ENCODE measurements around the gene BMPR1B.

The BMPR1B gene

DNA sequence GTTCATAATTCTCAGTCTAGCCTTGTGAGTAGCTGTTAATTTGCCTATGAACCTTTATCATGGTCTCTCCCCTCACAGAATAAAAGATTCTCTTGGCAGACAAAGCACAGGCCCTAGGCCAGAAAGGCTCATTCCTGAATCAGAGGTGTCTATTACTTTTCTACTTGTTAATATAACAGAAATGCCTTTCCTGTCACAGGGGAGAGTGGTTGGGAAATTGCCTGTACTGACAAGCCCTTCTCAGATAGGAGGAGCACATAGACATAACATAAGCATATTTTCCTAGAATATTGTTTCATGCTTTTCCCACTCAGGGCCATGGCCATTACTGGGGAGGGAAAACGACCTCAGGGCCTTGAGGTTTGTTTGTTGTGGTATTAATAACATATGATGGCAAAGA, 308.3 kb downstream of the BMPR1B start:
- Histone ChIP-seq H3K27me3 (ENCODE audit: insufficient read depth, low read length, poor library complexity) (no peaks in the 10 kb centered on the region), H3K4me2 (ENCODE audit: insufficient read depth, low read length) (peak overlapping the region; percentile 67), H3K9ac (ENCODE audit: low read depth, low read length) (peak overlapping the region; percentile 24; the same call in 1 of the 2 replicates), H3K4me1 (ENCODE audit: insufficient read depth, low read length) (peaks cover 90% of the 10 kb centered on the region), H3K9me3 (ENCODE audit: insufficient read depth, low read length, severe bottlenecking) (no peaks in the 10 kb centered on the region), H3K4me3 (ENCODE audit: low read depth in 1 of 2, low read length in 2 of 2) (peak overlapping the region in 1 of 2 experiments; percentile 19; a peak in 2 of 4 replicates), H4K20me1 (ENCODE audit: insufficient read depth, low read length) (no peaks in the 10 kb centered on the region), H2AFZ (ENCODE audit: low read depth, low read length) (no peak overlapping the region), H3K36me3 (ENCODE audit: insufficient read depth, low read length) (peaks cover 34% of the 10 kb centered on the region), H3K27ac (ENCODE audit: low read length) (peak overlapping the region; percentile 68), H3K79me2 (ENCODE audit: insufficient read depth, low read length) (peaks cover 91% of the 10 kb centered on the region)
- peak; percentile 43 for DNase-seq
- TF ChIP-seq EZH2 (IDR thresholded peaks at IDR 0.05; ENCODE audit: borderline replicate concordance, low read depth, low read length, severe bottlenecking), result no peak
- TF ChIP-seq, protein P1, sequence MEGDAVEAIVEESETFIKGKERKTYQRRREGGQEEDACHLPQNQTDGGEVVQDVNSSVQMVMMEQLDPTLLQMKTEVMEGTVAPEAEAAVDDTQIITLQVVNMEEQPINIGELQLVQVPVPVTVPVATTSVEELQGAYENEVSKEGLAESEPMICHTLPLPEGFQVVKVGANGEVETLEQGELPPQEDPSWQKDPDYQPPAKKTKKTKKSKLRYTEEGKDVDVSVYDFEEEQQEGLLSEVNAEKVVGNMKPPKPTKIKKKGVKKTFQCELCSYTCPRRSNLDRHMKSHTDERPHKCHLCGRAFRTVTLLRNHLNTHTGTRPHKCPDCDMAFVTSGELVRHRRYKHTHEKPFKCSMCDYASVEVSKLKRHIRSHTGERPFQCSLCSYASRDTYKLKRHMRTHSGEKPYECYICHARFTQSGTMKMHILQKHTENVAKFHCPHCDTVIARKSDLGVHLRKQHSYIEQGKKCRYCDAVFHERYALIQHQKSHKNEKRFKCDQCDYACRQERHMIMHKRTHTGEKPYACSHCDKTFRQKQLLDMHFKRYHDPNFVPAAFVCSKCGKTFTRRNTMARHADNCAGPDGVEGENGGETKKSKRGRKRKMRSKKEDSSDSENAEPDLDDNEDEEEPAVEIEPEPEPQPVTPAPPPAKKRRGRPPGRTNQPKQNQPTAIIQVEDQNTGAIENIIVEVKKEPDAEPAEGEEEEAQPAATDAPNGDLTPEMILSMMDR (IDR thresholded peaks at IDR 0.05; ENCODE audit: borderline replicate concordance, extremely low read depth, low read length, poor library complexity, severe bottlenecking), result no peak
- ATAC-seq (ENCODE audit: insufficient read depth, low read depth), result peak; percentile 44

DNA sequence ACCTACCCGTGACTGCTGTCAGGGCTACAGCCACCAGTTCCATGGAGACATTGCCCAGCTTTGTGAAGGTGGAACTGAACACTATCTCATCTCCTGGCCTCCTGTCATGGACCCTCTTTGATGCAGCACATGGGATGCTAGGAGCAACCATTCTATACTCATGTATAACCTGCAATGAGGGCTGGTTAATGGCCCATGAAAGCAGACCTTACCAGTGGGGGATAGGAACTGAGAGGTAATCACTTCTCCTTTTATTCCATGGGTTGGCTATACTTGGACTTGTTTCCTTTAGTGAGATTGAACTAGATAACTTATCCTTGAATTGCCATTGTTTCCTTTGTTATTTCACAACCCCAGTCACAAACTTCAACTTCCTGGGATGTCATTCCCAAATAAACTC, 310.6 kb downstream of the BMPR1B start:
- no peak for DNase-seq
- Histone ChIP-seq H3K9me3 (ENCODE audit: insufficient read depth, low read length, severe bottlenecking) (no peaks in the 10 kb centered on the region), H3K79me2 (ENCODE audit: insufficient read depth, low read length) (peaks cover 96% of the 10 kb centered on the region), H4K20me1 (ENCODE audit: insufficient read depth, low read length) (no peaks in the 10 kb centered on the region), H3K27ac (ENCODE audit: low read length) (peak overlapping the region; percentile 55; the same call in 1 of the 2 replicates), H3K4me1 (ENCODE audit: insufficient read depth, low read length) (peaks cover 86% of the 10 kb centered on the region), H3K36me3 (ENCODE audit: insufficient read depth, low read length) (peaks cover 39% of the 10 kb centered on the region), H3K9ac (ENCODE audit: low read depth, low read length) (no peak overlapping the region), H3K4me2 (ENCODE audit: insufficient read depth, low read length) (no peak overlapping the region), H3K4me3 (ENCODE audit: low read depth in 1 of 2, low read length in 2 of 2) (no peak overlapping the region), H2AFZ (ENCODE audit: low read depth, low read length) (no peak overlapping the region), H3K27me3 (ENCODE audit: insufficient read depth, low read length, poor library complexity) (no peaks in the 10 kb centered on the region)
- TF ChIP-seq EZH2 (IDR thresholded peaks at IDR 0.05; ENCODE audit: borderline replicate concordance, low read depth, low read length, severe bottlenecking), result no peak
- TF ChIP-seq, protein P1 (IDR thresholded peaks at IDR 0.05; ENCODE audit: borderline replicate concordance, extremely low read depth, low read length, poor library complexity, severe bottlenecking), result no peak
- no peak for ATAC-seq (ENCODE audit: insufficient read depth, low read depth)

DNA sequence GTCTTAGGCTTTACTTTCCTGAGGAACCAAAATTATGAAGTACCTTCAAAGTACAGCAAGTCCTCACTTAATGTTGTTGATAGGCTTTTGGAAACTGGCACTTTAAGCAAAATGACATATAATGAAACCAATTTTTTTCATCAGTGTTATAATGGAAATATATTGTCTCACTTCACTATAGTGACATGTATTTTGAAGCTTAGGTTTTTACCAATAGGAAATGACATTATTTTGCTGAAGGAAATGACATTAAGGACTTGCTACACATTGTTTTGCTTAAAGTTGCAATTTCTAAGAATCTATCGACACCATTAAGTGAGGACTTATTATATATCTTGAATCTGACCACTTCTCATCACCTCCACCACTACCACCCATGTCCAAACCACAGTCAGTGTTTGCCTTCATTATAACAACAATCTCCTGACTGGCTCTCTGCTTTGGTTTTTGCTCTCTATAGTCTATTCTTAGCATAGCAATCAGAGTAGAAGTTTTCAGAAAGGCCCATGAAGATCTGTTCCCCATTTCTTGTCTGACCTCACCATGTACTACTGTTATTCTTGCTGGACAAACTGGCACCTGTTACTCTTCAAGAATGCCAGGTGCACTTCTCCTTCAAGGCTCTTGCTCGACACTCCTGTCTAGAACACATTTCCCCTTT, 311.2 kb downstream of the BMPR1B start:
- Histone ChIP-seq H3K36me3 (ENCODE audit: insufficient read depth, low read length) (peaks cover 39% of the 10 kb centered on the region), H3K4me2 (ENCODE audit: insufficient read depth, low read length) (no peak overlapping the region), H3K9me3 (ENCODE audit: insufficient read depth, low read length, severe bottlenecking) (no peaks in the 10 kb centered on the region), H3K79me2 (ENCODE audit: insufficient read depth, low read length) (peaks cover 96% of the 10 kb centered on the region), H2AFZ (ENCODE audit: low read depth, low read length) (no peak overlapping the region), H3K4me3 (ENCODE audit: low read depth in 1 of 2, low read length in 2 of 2) (no peak overlapping the region), H3K27me3 (ENCODE audit: insufficient read depth, low read length, poor library complexity) (no peaks in the 10 kb centered on the region), H3K27ac (ENCODE audit: low read length) (peak overlapping the region; percentile 55; the same call in 1 of the 2 replicates), H4K20me1 (ENCODE audit: insufficient read depth, low read length) (no peaks in the 10 kb centered on the region), H3K4me1 (ENCODE audit: insufficient read depth, low read length) (peaks cover 82% of the 10 kb centered on the region), H3K9ac (ENCODE audit: low read depth, low read length) (no peak overlapping the region)
- TF ChIP-seq, protein P1 (IDR thresholded peaks at IDR 0.05; ENCODE audit: borderline replicate concordance, extremely low read depth, low read length, poor library complexity, severe bottlenecking), result no peak
- no peak for TF ChIP-seq EZH2 (IDR thresholded peaks at IDR 0.05; ENCODE audit: borderline replicate concordance, low read depth, low read length, severe bottlenecking)
- ATAC-seq (ENCODE audit: insufficient read depth, low read depth) (no peak), DNase-seq (no peak)

All from DND-41 (cell line).